ENCODE data around the gene MBNL1.

MBNL1 gene

GRCh38 chr3:152508705-152509104, 240.0 kb downstream of the MBNL1 start:
- Histone ChIP-seq H3K36me3 (ENCODE audit: control insufficient read depth, low read length) (no peaks in the 10 kb centered on the region), H3K9me3 (ENCODE audit: control insufficient read depth, insufficient read depth, low read length) (no peaks in the 10 kb centered on the region), H3K4me1 (ENCODE audit: control insufficient read depth, low read length) (peaks cover 12% of the 10 kb centered on the region), H3K27ac (ENCODE audit: low read depth, low read length) (no peak overlapping the region), H4K20me1 (ENCODE audit: control insufficient read depth, insufficient read depth, low read depth, low read length) (no peaks in the 10 kb centered on the region), H3F3A (ENCODE audit: control insufficient read depth, insufficient read depth) (no peaks in the 10 kb centered on the region), H3K9me2 (replicated peaks; ENCODE audit: control insufficient read depth, low read length) (no peaks in the 10 kb centered on the region), H3K27me3 (ENCODE audit: control insufficient read depth, low read length) (no peaks in the 10 kb centered on the region), H3K4me2 (ENCODE audit: low read length) (no peak overlapping the region), H3K4me3 (ENCODE audit: low read length) (no peak overlapping the region), H3K79me2 (ENCODE audit: control insufficient read depth, low read length) (no peaks in the 10 kb centered on the region)
- TF ChIP-seq CTCF (IDR thresholded peaks at IDR 0.05; ENCODE audit: low read depth, low read length, poor library complexity, severe bottlenecking) (peak; percentile 46), EZH2phosphoT487 (IDR thresholded peaks at IDR 0.05; ENCODE audit: borderline replicate concordance, low read length) (no peak)

- Histone ChIP-seq H3K4me1 (ENCODE audit: control insufficient read depth, low read length) (peaks cover 28% of the 10 kb centered on the region), H3K27me3 (ENCODE audit: control insufficient read depth, low read length) (no peaks in the 10 kb centered on the region), H3K4me3 (ENCODE audit: low read length) (peak overlapping the region; percentile 16), H3F3A (ENCODE audit: control insufficient read depth, insufficient read depth) (no peaks in the 10 kb centered on the region), H3K36me3 (ENCODE audit: control insufficient read depth, low read length) (no peaks in the 10 kb centered on the region), H3K4me2 (ENCODE audit: low read length) (peak overlapping the region; percentile 36), H3K27ac (ENCODE audit: low read depth, low read length) (no peak overlapping the region), H4K20me1 (ENCODE audit: control insufficient read depth, insufficient read depth, low read depth, low read length) (no peaks in the 10 kb centered on the region), H3K9me3 (ENCODE audit: control insufficient read depth, insufficient read depth, low read length) (no peaks in the 10 kb centered on the region), H3K79me2 (ENCODE audit: control insufficient read depth, low read length) (no peaks in the 10 kb centered on the region), H3K9me2 (replicated peaks; ENCODE audit: control insufficient read depth, low read length) (no peaks in the 10 kb centered on the region)
- no peak for TF ChIP-seq CTCF (IDR thresholded peaks at IDR 0.05; ENCODE audit: low read depth, low read length, poor library complexity, severe bottlenecking)
- no peak for TF ChIP-seq EZH2phosphoT487 (IDR thresholded peaks at IDR 0.05; ENCODE audit: borderline replicate concordance, low read length)
Observed at GRCh38 chr3:152511904-152512303, 243.2 kb downstream of the MBNL1 start.

- no peak overlapping the region for H3K27ac ChIP-seq (ENCODE audit: low read depth, low read length)
- H3K9me2 ChIP-seq (replicated peaks; ENCODE audit: control insufficient read depth, low read length) = no peaks in the 10 kb centered on the region
- H3F3A ChIP-seq (ENCODE audit: control insufficient read depth, insufficient read depth) = no peaks in the 10 kb centered on the region
- no peaks in the 10 kb centered on the region for H3K9me3 ChIP-seq (ENCODE audit: control insufficient read depth, insufficient read depth, low read length)
- H3K4me1 ChIP-seq (ENCODE audit: control insufficient read depth, low read length) = peaks cover 28% of the 10 kb centered on the region
- TF ChIP-seq EZH2phosphoT487 (IDR thresholded peaks at IDR 0.05; ENCODE audit: borderline replicate concordance, low read length) = no peak
- no peak for TF ChIP-seq CTCF (IDR thresholded peaks at IDR 0.05; ENCODE audit: low read depth, low read length, poor library complexity, severe bottlenecking)
- no peak overlapping the region for H3K4me3 ChIP-seq (ENCODE audit: low read length)
- no peaks in the 10 kb centered on the region for H4K20me1 ChIP-seq (ENCODE audit: control insufficient read depth, insufficient read depth, low read depth, low read length)
- H3K4me2 ChIP-seq (ENCODE audit: low read length) = no peak overlapping the region
- H3K79me2 ChIP-seq (ENCODE audit: control insufficient read depth, low read length) = no peaks in the 10 kb centered on the region
- no peaks in the 10 kb centered on the region for H3K36me3 ChIP-seq (ENCODE audit: control insufficient read depth, low read length)
- no peaks in the 10 kb centered on the region for H3K27me3 ChIP-seq (ENCODE audit: control insufficient read depth, low read length)
Observed at GRCh38 chr3:152513301-152513960, 244.7 kb downstream of the MBNL1 start.
